MM.1S (cell line): ENCODE results near the gene AGPAT3.

Experiments used
- CTCF ChIP-seq: fragments of 300-600 bp; sonication (generic); IDR thresholded peaks from 2 replicates; pipeline ENCODE4 v1.5.1; 2016; ENCODE audit warnings: antibody characterized with exemption, low read length, mixed read lengths
- EZH2 ChIP-seq: fragments of 300-600 bp; sonication (generic); optimal IDR thresholded peaks from 2 replicates; pipeline ENCODE3; 2017; ENCODE audit warnings: low read depth, mild to moderate bottlenecking, antibody characterized with exemption, low read length, mixed read lengths
- EZH2phosphoT487 ChIP-seq: fragments of 300-600 bp; sonication (generic); IDR thresholded peaks from 2 replicates; pipeline ENCODE4 v1.6.1; 2018; ENCODE audit warnings: antibody characterized with exemption, low read length

DNA sequence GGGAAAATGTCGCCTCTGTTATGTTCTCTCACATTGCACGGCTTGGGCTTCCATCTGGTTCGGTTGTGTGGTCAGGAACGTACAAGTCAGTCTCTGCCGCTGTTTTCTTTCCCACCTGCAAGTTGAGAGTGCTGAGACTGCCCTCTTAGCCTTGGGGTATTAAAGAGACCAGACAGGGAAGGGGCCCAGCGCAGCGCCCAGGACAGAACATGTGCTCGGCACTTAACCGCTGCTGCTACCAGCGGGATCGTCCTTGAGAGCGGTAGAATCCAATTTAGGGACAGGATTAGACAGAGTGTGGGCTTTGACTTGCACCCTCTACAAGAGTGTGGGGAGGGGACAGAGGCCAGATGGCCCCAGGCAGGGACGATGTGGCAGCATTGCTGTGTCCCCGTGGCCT is 17.7 kb upstream of the AGPAT3 start:
- TF ChIP-seq CTCF, result no peak
- TF ChIP-seq EZH2, result no peak
- no peak for TF ChIP-seq EZH2phosphoT487
